Right hindlimb (tissue), 1 donor: ENCODE data around the gene MYH6.
"Not testable (repeated sequence)": the region's sequence is repeated elsewhere in the genome, so short reads cannot be mapped to it uniquely, and the experiment has no call there.

Experiments used
- DNase-seq: peaks from one replicate; pipeline ENCODE4 v3.0.0-alpha.2; 2018

MYH6 gene

GRCh38 chr14:23389396-23389795, 18.7 kb downstream of the MYH6 start:
- DNase-seq = no peak

- DNase-seq = no peak
Observed at GRCh38 chr14:23388996-23389395, 19.1 kb downstream of the MYH6 start.

GRCh38 chr14:23387916-23388882, 19.9 kb downstream of the MYH6 start:
- no peak for DNase-seq

GRCh38 chr14:23386999-23387398, 21.1 kb downstream of the MYH6 start:
- no peak for DNase-seq

GRCh38 chr14:23386266-23386657, 21.8 kb downstream of the MYH6 start:
- not testable (repeated sequence) for DNase-seq

GRCh38 chr14:23385642-23386265, 22.3 kb downstream of the MYH6 start:
- no peak for DNase-seq

- no peak for DNase-seq
Observed at GRCh38 chr14:23385244-23385641, 22.8 kb downstream of the MYH6 start.

GRCh38 chr14:23384364-23385080, 23.6 kb downstream of the MYH6 start:
- DNase-seq = no peak

- no peak for DNase-seq
Observed at GRCh38 chr14:23382731-23383440, 25.2 kb downstream of the MYH6 start.

- DNase-seq = no peak
Observed at GRCh38 chr14:23382276-23382675, 25.8 kb downstream of the MYH6 start.

GRCh38 chr14:23381871-23382270, 26.2 kb downstream of the MYH6 start:
- DNase-seq = no peak

- DNase-seq = no peak
Observed at GRCh38 chr14:23380976-23381375, 27.1 kb downstream of the MYH6 start.

- DNase-seq = no peak
Observed at GRCh38 chr14:23380197-23380914, 27.7 kb downstream of the MYH6 start.

- no peak for DNase-seq
Observed at GRCh38 chr14:23379366-23380196, 28.5 kb downstream of the MYH6 start.

- DNase-seq = no peak
Observed at GRCh38 chr14:23378612-23379220, 29.4 kb downstream of the MYH6 start.

GRCh38 chr14:23377573-23378563, 30.2 kb downstream of the MYH6 start:
- DNase-seq = no peak

- DNase-seq = no peak
Observed at GRCh38 chr14:23377198-23377550, 30.9 kb downstream of the MYH6 start.

- peak; percentile 67 for DNase-seq
Observed at GRCh38 chr14:23376482-23377197, 31.4 kb downstream of the MYH6 start, which contains the start of gene CMTM5. Gene CMTM5, plus strand, starts transcription at chr14:23377046. Its CDS starts 206 bp downstream, at chr14:23377252.
